Breast epithelium (tissue), 4 donors: ENCODE data around the gene MGAT5. TPM values are rescaled to one million over a fixed set of nuclear protein-coding genes. Genes with fewer than 3 reads are reported as not detected.

Experiments
- DNase-seq, 2 donors: peaks; one replicate each; pipeline ENCODE4 v3.0.0-alpha.2; 2019; ENCODE audit warnings: low spot score in 2 of 2
- H3K27ac ChIP-seq, 2 donors: fragments of 200-600 bp; sonication (generic) in 1 of 2; one replicate each; pipeline ENCODE4 v1.5.1; 2016 to 2019; ENCODE audit warnings: mild to moderate bottlenecking in 1 of 2
- H3K27me3 ChIP-seq, 2 donors: fragments of 200-600 bp; sonication (generic) in 1 of 2; one replicate each; pipeline versions ENCODE4 v1.5.1 to v1.6.0; 2017 to 2019; ENCODE audit warnings: control low read depth in 1 of 2, mild to moderate bottlenecking in 1 of 2
- H3K36me3 ChIP-seq: fragments of 200-600 bp; one replicate; pipeline ENCODE4 v1.5.1; 2019
- H3K4me1 ChIP-seq, 2 donors: fragments of 200-600 bp; sonication (generic); one replicate each; pipeline ENCODE4 v1.5.1; 2016 to 2019; ENCODE audit warnings: control low read depth in 1 of 2
- H3K4me3 ChIP-seq, 3 donors: fragments of 200-600 bp; sonication (generic); 1 replicate in 2 of 3; 2 replicates in 1 of 3; pipeline ENCODE4 v1.5.1; 2016 to 2019; ENCODE audit warnings: mild to moderate bottlenecking in 3 of 3, moderate library complexity in 2 of 3
- H3K9me3 ChIP-seq, 2 donors: fragments of 200-600 bp; sonication (generic) in 1 of 2; one replicate each; pipeline ENCODE4 v1.5.1; 2016 to 2019; ENCODE audit warnings: control low read depth in 1 of 2
- CTCF ChIP-seq, 3 donors: fragments of 450-650 bp; IDR thresholded peaks; one replicate each; pipeline ENCODE4 v1.5.1; 2016 to 2017; ENCODE audit warnings: antibody characterized with exemption in 3 of 3, mild to moderate bottlenecking in 3 of 3, moderate library complexity in 3 of 3
- POLR2A ChIP-seq: fragments of 450-650 bp; IDR thresholded peaks from one replicate; pipeline ENCODE4 v1.6.1; 2016; ENCODE audit warnings: antibody characterized with exemption, mild to moderate bottlenecking, moderate library complexity
- POLR2AphosphoS5 ChIP-seq, 3 donors: sonication (generic); formaldehyde crosslinking; IDR thresholded peaks; one replicate each; pipeline ENCODE4 v1.6.1; 2017; ENCODE audit warnings: antibody characterized with exemption in 3 of 3
- intact Hi-C: fragments of 100-400 bp; cut with DNase I; formaldehyde crosslinking; loops from one replicate; pipeline ENCODE4 v1.15.1; 2023; ENCODE audit warnings: low total_unique reads
- total RNA-seq, 3 donors: library from RNA; depleted of rRNA; stranded (reverse); fragments of >200 nt; gene quantifications; one replicate each; pipeline ENCODE4 v1.1.0, GENCODE V29; 2016

Gene MGAT5
- total RNA-seq, 3 donors from 2014 or later, result 30.5 to 42.6 (median 34.4) TPM

DNA sequence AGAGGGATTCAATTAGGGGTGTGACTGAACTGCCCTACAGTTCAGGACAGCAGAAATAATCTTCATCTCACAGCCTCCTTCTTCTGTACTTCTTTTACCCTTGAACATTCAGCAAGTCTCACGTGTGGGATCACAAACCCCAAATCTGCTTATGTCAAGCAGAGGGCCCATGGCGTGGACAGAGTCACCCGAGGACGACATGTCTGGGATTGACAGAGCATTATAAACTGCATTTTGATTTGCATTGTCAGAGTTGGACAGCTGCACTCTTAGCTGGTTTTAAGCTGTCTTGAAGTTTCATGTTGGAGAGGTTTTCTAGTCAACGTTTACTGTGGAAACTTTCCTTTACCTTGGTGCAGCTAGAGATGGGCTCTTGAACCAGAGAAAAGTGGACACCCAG is 26.4 kb downstream of the MGAT5 start:
- Histone ChIP-seq H3K36me3 (no peaks in the 10 kb centered on the region), H3K27me3 (no peaks in the 10 kb centered on the region), H3K27ac (no peak overlapping the region), H3K9me3 (no peaks in the 10 kb centered on the region), H3K4me3 (no peak overlapping the region), H3K4me1 (no peaks in the 10 kb centered on the region)
- TF ChIP-seq POLR2AphosphoS5 (IDR thresholded peaks at IDR 0.05), result no peak
- TF ChIP-seq CTCF (IDR thresholded peaks at IDR 0.05), result no peak
- no peak for TF ChIP-seq POLR2A
- no peak for DNase-seq
- intact Hi-C loops, result no loop called here

DNA sequence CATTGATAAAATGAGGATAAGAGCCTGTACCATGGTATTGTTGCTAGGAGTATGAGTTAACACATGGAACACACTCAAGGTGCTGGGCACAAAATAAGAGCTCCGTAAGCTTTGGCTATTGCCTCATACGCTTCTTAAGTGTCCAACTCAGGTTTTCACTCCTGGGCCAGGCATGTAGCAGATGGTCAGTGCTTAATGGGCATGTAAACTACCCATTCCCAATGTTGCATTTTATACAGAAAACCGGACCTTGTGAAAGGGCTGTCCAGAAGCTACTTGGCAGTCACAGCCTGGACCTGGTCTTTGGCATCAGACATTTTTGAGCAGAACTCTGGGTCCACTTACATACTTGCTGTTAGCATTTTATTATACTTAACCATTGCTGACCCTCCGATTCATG is 26.9 kb downstream of the MGAT5 start:
- Histone ChIP-seq H3K9me3 (no peaks in the 10 kb centered on the region), H3K4me3 (no peak overlapping the region), H3K4me1 (no peaks in the 10 kb centered on the region), H3K27ac (no peak overlapping the region), H3K36me3 (no peaks in the 10 kb centered on the region), H3K27me3 (no peaks in the 10 kb centered on the region)
- intact Hi-C loops, result no loop called here
- DNase-seq, result no peak
- no peak for TF ChIP-seq CTCF (IDR thresholded peaks at IDR 0.05)
- no peak for TF ChIP-seq POLR2AphosphoS5 (IDR thresholded peaks at IDR 0.05)
- TF ChIP-seq POLR2A, result no peak

GRCh38 chr2:134281815-134282419 is 28.0 kb downstream of the MGAT5 start:
- no peak for TF ChIP-seq POLR2A
- no peak for TF ChIP-seq CTCF (IDR thresholded peaks at IDR 0.05)
- H3K27ac ChIP-seq, result no peak overlapping the region
- H3K36me3 ChIP-seq, result no peaks in the 10 kb centered on the region
- no peaks in the 10 kb centered on the region for H3K9me3 ChIP-seq
- no peak overlapping the region for H3K4me3 ChIP-seq
- no peak for DNase-seq
- no peaks in the 10 kb centered on the region for H3K4me1 ChIP-seq
- intact Hi-C loops, result no loop called here
- no peaks in the 10 kb centered on the region for H3K27me3 ChIP-seq

DNA sequence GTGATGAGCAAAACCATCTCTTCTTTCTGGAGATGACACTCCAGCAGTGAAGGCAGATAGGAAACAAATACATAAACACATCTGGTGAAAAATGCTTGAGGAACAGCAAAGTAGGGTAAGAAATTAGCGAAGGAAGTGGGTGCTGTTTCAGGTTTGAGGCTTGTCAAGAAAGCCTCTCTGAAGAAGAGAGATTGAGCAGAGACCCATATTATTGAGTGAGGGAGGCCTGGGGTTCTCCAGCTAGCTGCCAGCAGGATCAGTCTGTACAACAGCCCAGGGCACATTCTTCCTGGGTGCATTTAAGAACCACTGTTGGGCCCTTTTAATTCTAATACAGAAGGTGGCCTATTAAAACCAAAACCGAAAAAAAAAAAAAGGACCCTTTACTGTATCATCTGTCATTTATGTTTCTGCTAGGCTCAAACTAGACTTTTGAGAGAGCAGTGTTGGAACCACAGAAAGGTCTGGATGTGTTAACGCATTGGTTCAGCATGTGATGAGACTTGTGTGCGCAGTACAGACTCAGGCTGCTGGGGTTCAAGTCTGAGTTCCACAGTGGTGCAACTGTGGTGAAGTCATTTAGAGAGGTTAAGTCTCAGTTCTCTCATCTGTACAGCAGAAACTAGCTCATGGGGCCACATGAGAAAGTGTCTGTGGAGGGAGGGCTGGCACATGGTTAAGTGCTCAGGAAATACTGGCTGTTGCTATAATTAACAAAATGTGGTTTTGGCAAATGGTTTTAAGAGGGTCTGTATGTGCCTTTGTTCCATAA is 28.9 kb downstream of the MGAT5 start:
- Histone ChIP-seq H3K36me3 (no peaks in the 10 kb centered on the region), H3K27me3 (no peaks in the 10 kb centered on the region), H3K27ac (no peak overlapping the region), H3K9me3 (no peaks in the 10 kb centered on the region), H3K4me1 (no peaks in the 10 kb centered on the region), H3K4me3 (no peak overlapping the region)
- intact Hi-C loops, result no loop called here
- TF ChIP-seq POLR2AphosphoS5 (IDR thresholded peaks at IDR 0.05) (no peak), CTCF (IDR thresholded peaks at IDR 0.05) (no peak), POLR2A (no peak)
- DNase-seq, result no peak

DNA sequence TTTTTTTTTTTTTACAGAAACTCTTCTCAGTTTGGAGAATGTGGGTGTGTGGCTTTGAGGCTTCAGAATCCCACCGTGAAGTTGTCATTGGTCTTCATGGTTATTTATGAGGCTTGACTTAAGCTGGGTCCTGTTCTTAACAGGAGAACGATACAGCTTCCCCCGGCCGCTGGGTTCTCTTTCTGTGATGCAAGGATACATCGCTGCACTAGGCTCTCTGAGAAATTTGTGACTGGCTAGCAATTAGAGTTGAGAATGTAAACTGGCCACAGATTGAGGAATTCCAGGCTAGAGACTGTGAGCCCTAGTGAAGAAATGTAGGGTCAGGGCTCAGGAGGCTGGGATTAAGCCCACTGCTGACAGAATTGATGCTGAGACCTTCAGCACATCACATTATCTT is 29.8 kb downstream of the MGAT5 start:
- Histone ChIP-seq H3K27me3 (no peaks in the 10 kb centered on the region), H3K4me1 (no peaks in the 10 kb centered on the region), H3K36me3 (no peaks in the 10 kb centered on the region), H3K27ac (no peak overlapping the region), H3K9me3 (no peaks in the 10 kb centered on the region), H3K4me3 (no peak overlapping the region)
- no peak for TF ChIP-seq POLR2AphosphoS5 (IDR thresholded peaks at IDR 0.05)
- no peak for TF ChIP-seq POLR2A
- TF ChIP-seq CTCF (IDR thresholded peaks at IDR 0.05), result no peak
- intact Hi-C loops, result no loop called here
- DNase-seq, result no peak
